HFFc6 (cell line): ENCODE data around the gene ARVCF. TPM values are rescaled to one million over a fixed set of nuclear protein-coding genes. Genes with fewer than 3 reads are reported as not detected.

Experiments used
- DNase-seq: peaks from one replicate; pipeline ENCODE4 v3.0.0-alpha.2; 2018
- H3K27ac Mint-ChIP-seq: 2 replicates; pipeline ENCODE4 v1.8.0; 2020; ENCODE audit warnings: mild to moderate bottlenecking, mixed read lengths
- H3K27me3 Mint-ChIP-seq: 2 replicates; pipeline ENCODE4 v1.8.0; 2021; ENCODE audit warnings: mild to moderate bottlenecking, moderate library complexity, mixed read lengths; ENCODE audit not compliant: insufficient read depth
- H3K36me3 Mint-ChIP-seq: 2 replicates; pipeline ENCODE4 v1.8.0; 2021; ENCODE audit warnings: low read depth, mixed read lengths
- H3K4me1 Mint-ChIP-seq: 2 replicates; pipeline ENCODE4 v1.8.0; 2020; ENCODE audit warnings: low read depth, mixed read lengths
- H3K4me3 Mint-ChIP-seq: 2 replicates; pipeline ENCODE4 v1.8.0; 2020; ENCODE audit warnings: mild to moderate bottlenecking, moderate library complexity, mixed read lengths
- H3K9me3 Mint-ChIP-seq: 2 replicates; pipeline ENCODE4 v1.8.0; 2020; ENCODE audit warnings: mild to moderate bottlenecking, mixed read lengths
- CTCF ChIP-seq: fragments of 200-600 bp; sonication (generic); IDR thresholded peaks from 2 replicates; pipeline ENCODE4 v1.5.0; 2021; ENCODE audit warnings: antibody characterized with exemption, mild to moderate bottlenecking
- total RNA-seq, 6 experiments: library from RNA; stranded (reverse); fragmentation: NEBNext Ultra II Directional; extraction: Animal tissue kit (Norgen Biotek cat#: 25700); gene quantifications; 2 replicates in 1 of 6; 3 replicates in 5 of 6; pipeline ENCODE4 v1.2.3, GENCODE V29; 2021

Gene ARVCF
- total RNA-seq, 6 experiments from 2014 or later: 1.5 to 3.3 (median 2.0) TPM

- peaks cover 4% of the 10 kb centered on the region for H3K27me3 Mint-ChIP-seq
- H3K36me3 Mint-ChIP-seq: no peaks in the 10 kb centered on the region
- TF ChIP-seq CTCF: peak; percentile 85
- H3K4me1 Mint-ChIP-seq: no peaks in the 10 kb centered on the region
- H3K9me3 Mint-ChIP-seq: no peaks in the 10 kb centered on the region
- no peak overlapping the region for H3K27ac Mint-ChIP-seq
- DNase-seq: peak; percentile 24
- H3K4me3 Mint-ChIP-seq: no peak overlapping the region
These were observed 3.2 kb downstream of the ARVCF start for GRCh38 chr22:20013382-20013871.

GRCh38 chr22:20012741-20013331 lies 3.8 kb downstream of the ARVCF start:
- Mint-ChIP-seq H3K4me1 (no peaks in the 10 kb centered on the region), H3K4me3 (no peak overlapping the region), H3K9me3 (no peaks in the 10 kb centered on the region), H3K27me3 (peaks cover 4% of the 10 kb centered on the region), H3K36me3 (no peaks in the 10 kb centered on the region), H3K27ac (no peak overlapping the region)
- TF ChIP-seq CTCF: no peak
- no peak for DNase-seq

GRCh38 chr22:20011993-20012740 lies 4.5 kb downstream of the ARVCF start:
- Mint-ChIP-seq H3K27me3 (peaks cover 8% of the 10 kb centered on the region), H3K4me1 (no peaks in the 10 kb centered on the region), H3K36me3 (no peaks in the 10 kb centered on the region), H3K27ac (no peak overlapping the region), H3K9me3 (no peaks in the 10 kb centered on the region), H3K4me3 (no peak overlapping the region)
- DNase-seq: no peak
- no peak for TF ChIP-seq CTCF

GRCh38 chr22:20011123-20011992 lies 5.3 kb downstream of the ARVCF start:
- Mint-ChIP-seq H3K27me3 (peaks cover 6% of the 10 kb centered on the region; the same call in 1 of the 2 replicates), H3K4me3 (no peak overlapping the region), H3K9me3 (no peaks in the 10 kb centered on the region), H3K27ac (no peak overlapping the region), H3K4me1 (no peaks in the 10 kb centered on the region), H3K36me3 (no peaks in the 10 kb centered on the region)
- no peak for TF ChIP-seq CTCF
- no peak for DNase-seq

GRCh38 chr22:20010307-20011122 lies 6.1 kb downstream of the ARVCF start:
- peaks cover 6% of the 10 kb centered on the region; the same call in 1 of the 2 replicates for H3K27me3 Mint-ChIP-seq
- no peak for DNase-seq
- H3K36me3 Mint-ChIP-seq: no peaks in the 10 kb centered on the region
- H3K9me3 Mint-ChIP-seq: no peaks in the 10 kb centered on the region
- H3K4me3 Mint-ChIP-seq: no peak overlapping the region
- no peak for TF ChIP-seq CTCF
- no peak overlapping the region for H3K27ac Mint-ChIP-seq
- H3K4me1 Mint-ChIP-seq: no peaks in the 10 kb centered on the region
